Tibial nerve (tissue), 4 donors: ENCODE measurements around the gene ZNF484.
A peak's percentile ranks its signal among the peaks of the same experiment; 100 is the strongest.

Experiments
- CTCF ChIP-seq, 5 experiments: fragments of 200-600 bp in 3 of 5; fragments of 450-650 bp in 2 of 5; sonication (generic) in 3 of 5; IDR thresholded peaks; one replicate each; pipeline ENCODE4 v1.5.1; 2016 to 2019; ENCODE audit warnings: antibody characterized with exemption in 5 of 5, mild to moderate bottlenecking in 3 of 5, moderate library complexity in 2 of 5
- EP300 ChIP-seq, 2 donors: sonication (generic); formaldehyde crosslinking; IDR thresholded peaks; one replicate each; pipeline ENCODE4 v1.6.1; 2017; ENCODE audit warnings: antibody characterized with exemption in 2 of 2, mild to moderate bottlenecking in 1 of 2
- POLR2A ChIP-seq, 2 donors: fragments of 450-650 bp; IDR thresholded peaks; one replicate each; pipeline ENCODE4 v1.6.1; 2017; ENCODE audit warnings: antibody characterized with exemption in 2 of 2, mild to moderate bottlenecking in 2 of 2, moderate library complexity in 2 of 2

GRCh38 chr9:92877531-92878430 lies at the start of gene ZNF484:
- TF ChIP-seq POLR2A (IDR thresholded peaks at IDR 0.05) (peak; percentile 18 to 21), CTCF (IDR thresholded peaks at IDR 0.05) (peak in 1 of 5 experiments; percentile 16), EP300 (IDR thresholded peaks at IDR 0.05) (peak; percentile 22 to 86)
